Endothelial cell of umbilical vein (primary cell): ENCODE data around the gene RFK. TPM values are rescaled to one million over a fixed set of nuclear protein-coding genes. Genes with fewer than 3 reads are reported as not detected.

Experiments
- BruUV-seq: library from RNA; stranded (reverse); fragments of 400-500 nt; replicated peaks from 2 replicates; lab custom pipeline; 2021; lab: Mats Ljungman, UMichigan
- CTCF ChIA-PET: fragments of 300-600, 350-600 bp; sonication (Branson Sonifier 250); formaldehyde crosslinking; loops from one replicate; lab custom pipeline; 2021; ENCODE audit warnings: antibody characterized with exemption, inconsistent platforms; lab: Charles Lee
- POLR2A ChIA-PET: fragments of 300-600, 350-600 bp; sonication (Branson Sonifier 250); formaldehyde crosslinking; loops from one replicate; lab custom pipeline; 2021; ENCODE audit warnings: antibody characterized with exemption, inconsistent platforms; lab: Charles Lee
- DNase-seq: peaks from one replicate; pipeline ENCODE4 v3.0.0-alpha.2; 2011; ENCODE audit warnings: low read depth, low spot score
- FAIRE-seq: peaks from 2 replicates; lab custom pipeline; 2011; peaks lifted over from hg19 to GRCh38; lab: Jason Lieb, UNC
- H2AFZ ChIP-seq: 2 replicates; pipeline ENCODE4 v1.6.0; 2012; ENCODE audit warnings: low read depth, low read length, control low read depth, inconsistent platforms
- H3K27ac ChIP-seq: 2 replicates; pipeline ENCODE4 v1.5.1; 2011; ENCODE audit warnings: low read depth, mild to moderate bottlenecking, control low read depth, low read length, moderate library complexity; ENCODE audit not compliant: insufficient read depth
- H3K27me3 ChIP-seq, 2 experiments: 2 replicates each; pipeline versions ENCODE4 v1.6.0 to v1.6.1; 2011; ENCODE audit warnings: low read length in 2 of 2, mixed read lengths in 1 of 2; ENCODE audit not compliant: control insufficient read depth in 2 of 2, insufficient read depth in 2 of 2
- H3K36me3 ChIP-seq, 2 experiments: 2 replicates in 1 of 2; 3 replicates in 1 of 2; pipeline ENCODE4 v1.5.1; 2011; ENCODE audit warnings: low read length in 2 of 2, mild to moderate bottlenecking in 1 of 2, moderate library complexity in 1 of 2; ENCODE audit not compliant: control insufficient read depth in 2 of 2, insufficient read depth in 2 of 2; ENCODE audit errors: extremely low read depth in 1 of 2
- H3K4me1 ChIP-seq: 3 replicates; pipeline ENCODE4 v1.5.1; 2011; ENCODE audit warnings: mild to moderate bottlenecking, low read length; ENCODE audit not compliant: control insufficient read depth, insufficient read depth; ENCODE audit errors: extremely low read depth
- H3K4me2 ChIP-seq: 2 replicates; pipeline ENCODE4 v1.6.1; 2011; ENCODE audit warnings: low read length, control low read depth, mixed read lengths; ENCODE audit not compliant: insufficient read depth
- H3K4me3 ChIP-seq, 3 experiments: fragments of 200-600 bp in 1 of 3; sonication (generic), shearing (Covaris generic) in 1 of 3; replicated peaks in 1 of 3; 2 replicates each; pipeline ENCODE4 v1.5.1; 2011 to 2016; ENCODE audit warnings: control low read depth in 3 of 3, low read length in 3 of 3, mild to moderate bottlenecking in 2 of 3, inconsistent platforms in 1 of 3, low read depth in 1 of 3, moderate library complexity in 1 of 3; ENCODE audit not compliant: insufficient read depth in 1 of 3
- H3K79me2 ChIP-seq: 2 replicates; pipeline ENCODE4 v1.6.0; 2012; ENCODE audit warnings: low read length, inconsistent platforms; ENCODE audit not compliant: control insufficient read depth, insufficient read depth
- H3K9ac ChIP-seq: replicated peaks from 2 replicates; pipeline ENCODE3; 2011; ENCODE audit warnings: low read length, control low read depth; ENCODE audit not compliant: insufficient read depth; ENCODE audit errors: extremely low read depth
- H3K9me1 ChIP-seq: replicated peaks from 3 replicates; pipeline ENCODE4 v1.6.0; 2011; ENCODE audit warnings: mild to moderate bottlenecking, low read length; ENCODE audit not compliant: control insufficient read depth, insufficient read depth; ENCODE audit errors: extremely low read depth
- H3K9me3 ChIP-seq: replicated peaks from 2 replicates; pipeline ENCODE4 v1.5.1; 2012; ENCODE audit warnings: low read length, inconsistent platforms; ENCODE audit not compliant: control insufficient read depth, insufficient read depth
- H4K20me1 ChIP-seq: replicated peaks from 2 replicates; pipeline ENCODE3; 2011; ENCODE audit warnings: mild to moderate bottlenecking, low read length; ENCODE audit not compliant: control insufficient read depth, insufficient read depth; ENCODE audit errors: extremely low read depth
- GATA2 ChIP-seq: IDR thresholded peaks from 2 replicates; pipeline ENCODE4 v1.7.0; 2011; ENCODE audit warnings: low read depth, mild to moderate bottlenecking, moderate library complexity, mixed read lengths, low read length; ENCODE audit not compliant: insufficient read length, insufficient read depth
- JUN ChIP-seq: IDR thresholded peaks from 2 replicates; pipeline ENCODE4 v1.6.1; 2011; ENCODE audit warnings: borderline replicate concordance, low read depth; ENCODE audit not compliant: insufficient read length, insufficient read depth
- POLR2AphosphoS5 ChIP-seq: IDR thresholded peaks from 2 replicates; pipeline ENCODE4 v1.6.1; 2012; ENCODE audit warnings: low read depth, mild to moderate bottlenecking, control low read depth, low read length, moderate library complexity; ENCODE audit not compliant: insufficient read depth
- dilution Hi-C: fragments of 300-500 bp; cut with MboI; formaldehyde crosslinking; loops from one replicate; pipeline ENCODE4 v1.15.0; 2019; ENCODE audit warnings: low sequenced_read_pairs; ENCODE audit not compliant: extremely low pct_ligation_motif_present
- intact Hi-C: fragments of 100-400 bp; cut with micrococcal nuclease; formaldehyde crosslinking; loops from one replicate; pipeline ENCODE4 v1.10.0; 2022
- polyA plus RNA-seq, 4 experiments: library from polyadenylated mRNA; depleted of rRNA in 3 of 4; stranded (reverse) in 3 of 4; unstranded in 1 of 4; fragments of >200 nt; gene quantifications; 2 replicates each; pipeline versions ENCODE4 v1.2.1 to v1.2.3, GENCODE V29; 2011 to 2012; ENCODE audit warnings: missing spikeins in 1 of 4
- total RNA-seq: library from RNA; stranded (reverse); gene quantifications from 2 replicates; pipeline ENCODE4 v1.2.3, GENCODE V29; 2021

RFK gene
- total and polyA plus RNA-seq, 2 donors (not counting 3 experiments of a cell fraction or from before 2014, with no cell fraction given), result 18.1 to 32.9 TPM

- intact Hi-C loops, result loop anchor here (5.0 kb wide), 1 partner anchor 525 kb away; the partner anchor contains the start of gene PCSK5
- POLR2A ChIA-PET, result no interaction called here
- dilution Hi-C loops, result no loop called here
- Histone ChIP-seq H3K9me1 (no peaks in the 10 kb centered on the region), H3K4me3 (no peak overlapping the region), H3K27me3 (no peaks in the 10 kb centered on the region), H2AFZ (no peak overlapping the region), H3K4me1 (peaks cover 30% of the 10 kb centered on the region), H3K79me2 (no peaks in the 10 kb centered on the region), H3K9me3 (no peaks in the 10 kb centered on the region), H3K27ac (no peak overlapping the region), H4K20me1 (no peaks in the 10 kb centered on the region), H3K4me2 (no peak overlapping the region), H3K9ac (no peak overlapping the region), H3K36me3 (no peaks in the 10 kb centered on the region)
- BruUV-seq, result no TSS peak
- CTCF ChIA-PET, result interaction anchor here (0.8 to 1.4 kb wide), 2 partner anchors 13 to 23 kb away, joined by 3 read pairs; partner anchors contain the start of gene RFK
- DNase-seq, result no peak
- FAIRE-seq, result no peak
- TF ChIP-seq POLR2AphosphoS5 (no peak), JUN (no peak)
Measured at GRCh38 chr9:76417394-76417793, 23.2 kb upstream of the RFK start.

DNA sequence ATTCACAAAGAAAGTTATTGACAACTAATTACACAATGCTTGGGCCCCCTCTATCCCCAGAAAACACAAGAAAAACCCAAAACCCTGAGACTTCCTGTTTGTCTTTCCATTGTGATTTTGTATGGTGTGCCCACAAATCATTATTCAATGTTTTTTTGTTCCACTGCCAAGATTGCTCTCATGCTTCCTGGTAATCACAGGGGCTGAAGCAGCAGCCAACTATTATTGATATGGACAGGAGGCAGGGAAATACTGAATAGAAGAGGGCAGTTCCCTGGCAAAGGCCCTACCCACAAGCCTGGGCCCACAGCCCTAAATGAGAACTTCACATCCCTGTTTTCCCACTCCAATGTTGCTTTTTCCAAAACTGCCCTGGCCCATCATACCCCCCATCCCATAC lies 21.5 kb upstream of the RFK start:
- BruUV-seq, result no TSS peak
- H3K27ac ChIP-seq, result peak overlapping the region; percentile 76
- peak overlapping the region; percentile 68 for H2AFZ ChIP-seq
- dilution Hi-C loops (no loop called here), intact Hi-C loops (loop anchor here (1.0 to 5.0 kb wide), 4 partner anchors 21 to 523 kb away; partner anchors contain the start of genes PCSK5 and RFK)
- DNase-seq, result peak; percentile 96
- peak overlapping the region; percentile 22 for H3K9ac ChIP-seq
- peaks cover 30% of the 10 kb centered on the region for H3K4me1 ChIP-seq
- peak overlapping the region; percentile 30 for H3K4me2 ChIP-seq
- H3K9me1 ChIP-seq, result no peaks in the 10 kb centered on the region
- no peaks in the 10 kb centered on the region for H3K79me2 ChIP-seq
- POLR2A ChIA-PET, result no interaction called here
- no peaks in the 10 kb centered on the region for H4K20me1 ChIP-seq
- H3K4me3 ChIP-seq, result no peak overlapping the region
- H3K27me3 ChIP-seq, result no peaks in the 10 kb centered on the region
- H3K36me3 ChIP-seq, result no peaks in the 10 kb centered on the region
- H3K9me3 ChIP-seq, result no peaks in the 10 kb centered on the region
- peak; percentile 91 for FAIRE-seq
- TF ChIP-seq GATA2, result no peak
- peak; percentile 46 for TF ChIP-seq JUN
- CTCF ChIA-PET, result interaction anchor here (1.4 kb wide), 1 partner anchor 21 kb away, joined by 6 read pairs; the partner anchor contains the start of gene RFK
